Fibroblast of peridontal ligament (primary cell): ENCODE results near the gene CXCL1.
A peak's percentile ranks its signal among the peaks of the same experiment; 100 is the strongest.

Experiments
- DNase-seq: peaks from one replicate; pipeline ENCODE4 v3.0.0-alpha.2; 2010; ENCODE audit errors: extremely low read depth

Gene CXCL1

GRCh38 chr4:73869130-73870055, at the start of gene CXCL1:
CXCL1 (plus strand) TSS chr4:73869393; CDS start chr4:73869471, 78 bp downstream.
- DNase-seq = peak; percentile 42

- DNase-seq = no peak
Observed at GRCh38 chr4:73821325-73821724, 47.9 kb upstream of the CXCL1 start.

GRCh38 chr4:73822389-73822788, 46.8 kb upstream of the CXCL1 start:
- no peak for DNase-seq

DNA sequence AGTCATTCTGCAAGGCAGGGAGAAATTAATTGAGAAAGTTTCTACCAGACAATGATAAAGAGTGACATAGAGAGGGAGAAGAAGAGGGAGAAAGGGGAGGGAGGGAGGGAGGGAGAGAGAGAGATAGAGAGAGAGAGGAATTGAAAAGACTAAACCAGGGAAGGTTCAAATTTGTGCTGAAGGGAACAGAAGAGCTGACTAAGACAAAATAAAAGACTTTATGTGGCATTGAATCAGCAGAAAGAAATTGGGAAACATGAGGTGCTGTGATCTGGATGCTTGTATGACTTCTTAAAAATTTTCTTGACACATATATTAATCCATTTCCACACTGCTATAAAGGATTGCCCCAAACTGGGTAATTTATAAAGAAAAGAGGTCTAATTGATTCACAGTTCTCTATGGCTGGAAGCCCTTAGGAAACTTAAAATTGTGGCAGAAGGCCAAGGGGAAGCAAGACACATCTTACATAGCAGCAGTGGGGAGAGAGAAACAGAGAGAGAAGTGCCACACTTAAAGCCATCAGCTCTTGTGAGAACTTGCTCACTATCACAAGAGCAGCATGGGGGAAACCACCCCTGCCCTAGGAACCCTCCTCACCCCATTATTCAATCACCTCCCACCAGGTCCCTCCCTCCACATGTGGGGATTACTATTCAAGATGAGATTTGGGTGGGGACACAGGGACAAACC, 46.2 kb upstream of the CXCL1 start:
- DNase-seq = no peak

DNA sequence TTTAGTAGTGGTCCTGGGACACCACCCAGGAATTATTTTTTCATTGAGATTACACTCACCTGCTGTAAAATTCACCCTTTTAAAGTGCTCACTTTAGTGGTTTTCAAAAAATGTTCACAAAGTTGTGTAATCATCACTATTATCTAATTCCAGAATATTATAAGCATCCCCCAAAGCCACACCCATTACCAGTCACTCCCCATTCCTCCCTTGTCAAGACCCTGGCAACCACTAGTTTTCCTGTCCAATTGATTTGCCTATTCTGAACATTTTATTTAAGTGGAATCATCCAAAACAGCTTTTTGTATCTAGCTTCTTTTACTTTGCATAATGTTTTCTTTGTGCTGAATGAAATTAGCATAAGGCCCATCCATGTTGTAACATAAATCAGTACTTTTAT, 45.4 kb upstream of the CXCL1 start:
- no peak for DNase-seq

- DNase-seq = peak; percentile 62
Observed at GRCh38 chr4:73828956-73829355, 40.2 kb upstream of the CXCL1 start.

- DNase-seq = peak; percentile 79
Observed at GRCh38 chr4:73831569-73831968, 37.6 kb upstream of the CXCL1 start.

DNA sequence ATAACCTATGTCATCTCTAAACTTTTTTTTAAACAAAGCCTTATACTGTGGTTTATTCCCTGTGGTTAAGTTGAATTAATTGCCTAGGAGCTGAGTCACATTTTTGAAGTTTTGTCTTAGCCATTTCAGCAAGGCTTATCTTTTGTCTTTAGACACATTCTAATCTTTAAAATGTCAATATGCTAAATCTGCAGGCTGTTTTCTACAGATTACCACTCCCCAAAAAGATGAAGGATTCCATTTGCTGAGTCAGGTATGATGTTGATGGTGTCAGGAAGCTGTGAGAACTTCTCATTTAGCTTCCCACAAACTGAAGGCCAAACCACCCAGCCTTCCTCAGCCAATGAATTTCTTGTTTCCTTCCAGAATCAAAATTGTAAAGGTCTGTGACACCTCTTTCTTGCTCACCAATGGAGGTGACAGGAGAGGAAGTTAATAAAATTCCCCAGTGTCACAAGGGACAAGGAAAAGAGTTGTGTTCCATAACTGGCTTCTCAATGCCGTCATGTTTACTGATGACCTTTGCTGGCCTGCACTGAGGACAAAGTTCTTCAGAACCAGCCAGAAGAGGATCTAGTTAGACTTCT, 36.4 kb upstream of the CXCL1 start:
- peak; percentile 64 for DNase-seq

- no peak for DNase-seq
Observed at GRCh38 chr4:73836373-73837279, 32.6 kb upstream of the CXCL1 start, which contains the start of gene CXCL6. CXCL6 (plus strand) TSS chr4:73836678; CDS start chr4:73836751, 73 bp downstream.

- DNase-seq = no peak
Observed at GRCh38 chr4:73839071-73839470, 30.1 kb upstream of the CXCL1 start.

- DNase-seq = no peak
Observed at GRCh38 chr4:73839715-73840114, 29.5 kb upstream of the CXCL1 start.

DNA sequence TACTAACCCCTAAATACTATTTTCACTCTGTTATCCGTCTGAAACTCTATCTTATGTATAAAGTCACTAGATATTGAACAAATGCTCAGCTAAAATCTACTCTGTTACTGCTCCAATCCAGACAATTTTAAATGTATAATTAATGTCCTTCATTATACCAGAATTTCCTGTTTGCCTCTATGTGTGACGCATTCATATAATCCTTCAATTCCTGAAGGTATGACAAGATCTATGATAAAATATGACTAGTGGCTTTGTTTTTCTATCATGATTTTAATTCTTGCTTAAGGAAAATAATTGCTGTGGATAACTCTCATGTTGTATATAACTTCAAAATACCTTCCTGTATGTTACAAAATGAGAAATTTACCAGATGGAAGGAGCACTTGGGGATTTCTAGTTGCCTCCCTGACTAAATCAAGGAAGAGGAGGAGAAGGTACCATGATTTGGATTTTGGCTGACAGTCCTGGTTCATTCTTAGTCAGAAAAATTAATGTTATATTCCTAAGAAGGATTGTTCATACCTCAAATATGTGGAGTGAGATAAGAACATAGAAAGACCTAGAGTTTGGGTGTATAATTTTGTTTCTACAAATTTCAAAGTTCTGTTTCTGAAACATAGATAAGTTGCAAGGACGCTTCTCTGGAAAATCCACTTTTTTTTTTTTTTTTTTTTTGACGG, 27.8 kb upstream of the CXCL1 start:
- DNase-seq = no peak

GRCh38 chr4:73842696-73843095, 26.5 kb upstream of the CXCL1 start:
- no peak for DNase-seq

GRCh38 chr4:73843369-73843768, 25.8 kb upstream of the CXCL1 start:
- no peak for DNase-seq

GRCh38 chr4:73844345-73844744, 24.8 kb upstream of the CXCL1 start:
- DNase-seq = peak; percentile 74

- no peak for DNase-seq
Observed at GRCh38 chr4:73844806-73845205, 24.4 kb upstream of the CXCL1 start.

DNA sequence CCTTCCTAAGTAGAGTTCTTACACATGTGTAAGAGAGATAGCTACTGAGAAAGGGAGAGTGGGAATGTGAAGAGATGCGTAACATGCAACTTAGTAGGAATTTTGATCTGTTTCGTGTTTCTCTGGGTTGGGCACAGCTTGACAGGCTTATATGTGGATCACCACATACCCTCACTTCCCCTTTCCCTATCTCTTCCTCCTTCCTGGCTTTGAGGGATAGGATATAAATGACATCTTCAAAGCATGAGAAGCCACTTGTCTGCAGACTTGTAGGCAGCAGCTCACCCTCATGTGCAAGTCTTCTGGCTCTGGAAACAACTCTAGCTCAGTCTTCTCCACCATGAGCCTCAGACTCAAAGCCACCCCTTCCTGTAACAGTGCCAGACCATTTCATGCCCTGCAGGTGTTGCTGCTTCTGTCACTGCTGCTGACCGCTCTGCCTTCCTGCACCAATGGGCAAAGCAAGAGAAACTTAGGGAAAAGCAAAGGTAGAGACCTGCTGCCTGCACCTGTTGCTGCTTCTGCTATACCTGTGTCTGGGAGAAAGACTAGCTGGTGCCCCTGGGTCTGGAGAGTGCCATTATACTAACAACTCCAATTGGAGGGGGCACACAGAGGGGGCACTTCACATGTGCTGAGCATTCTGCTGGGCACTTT, 21.5 kb upstream of the CXCL1 start:
- no peak for DNase-seq

DNA sequence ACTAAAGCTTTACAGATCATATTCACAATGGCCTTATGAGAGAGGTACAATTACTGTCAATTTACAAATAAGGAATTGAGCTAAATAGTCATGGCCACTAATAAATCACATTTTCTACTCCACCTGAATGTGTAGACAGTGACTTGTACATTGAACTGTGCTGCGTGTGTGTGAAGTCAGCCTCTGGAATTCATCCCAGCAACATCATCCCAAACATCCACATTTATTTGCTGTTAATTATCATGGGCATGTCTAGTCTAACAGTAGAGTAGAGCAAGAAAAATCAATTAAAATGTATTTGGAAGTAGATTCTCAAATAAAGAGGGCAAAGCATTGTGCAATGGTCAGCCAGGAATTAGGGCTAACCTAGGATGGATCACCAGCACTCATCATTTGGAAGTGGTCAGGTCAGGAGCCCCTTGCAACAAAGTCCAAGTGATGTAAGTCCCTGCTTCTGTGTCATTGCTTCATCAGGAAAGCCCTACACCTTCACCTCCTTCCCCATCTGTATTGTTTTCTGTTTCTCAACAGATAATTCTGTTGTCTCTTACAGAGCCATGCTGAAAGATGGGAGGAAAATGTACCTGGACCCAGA, 20.9 kb upstream of the CXCL1 start:
- no peak for DNase-seq

DNA sequence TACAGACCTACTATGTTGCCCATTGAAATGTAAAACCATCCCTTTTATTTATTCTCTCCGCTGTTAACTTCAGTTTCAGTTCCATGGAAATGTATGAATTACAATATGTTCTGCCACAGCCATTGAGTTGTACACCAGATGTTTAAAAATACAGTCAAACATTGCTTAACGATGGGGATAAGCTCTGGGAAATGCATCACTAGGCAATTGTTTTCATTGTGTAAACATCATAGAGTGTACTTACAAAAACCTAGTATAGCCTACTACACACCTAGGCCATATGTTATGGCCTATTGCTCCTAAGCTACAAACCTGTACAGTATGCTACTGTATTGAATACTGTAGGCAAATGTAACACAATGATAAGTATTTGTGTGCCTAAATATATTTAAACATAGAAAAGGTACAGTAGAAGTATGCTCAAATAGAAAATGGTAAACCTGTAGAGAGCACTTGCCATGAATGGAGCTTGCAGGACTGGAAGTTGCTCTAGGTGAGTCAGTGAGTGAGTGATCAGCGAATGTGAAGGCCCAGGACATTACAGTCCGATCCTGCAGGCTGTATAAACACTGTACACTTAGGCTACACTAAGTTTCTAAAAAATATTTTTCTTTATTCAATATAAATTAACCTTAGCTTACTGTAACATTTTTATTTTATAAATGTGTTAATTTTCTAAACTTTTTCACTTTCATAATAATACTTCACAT, 18.8 kb upstream of the CXCL1 start:
- no peak for DNase-seq
